ENCODE measurements around the gene MARCHF10.
"Not testable (repeated sequence)": the region's sequence is repeated elsewhere in the genome, so short reads cannot be mapped to it uniquely, and the experiment has no call there.

The MARCHF10 gene

DNA sequence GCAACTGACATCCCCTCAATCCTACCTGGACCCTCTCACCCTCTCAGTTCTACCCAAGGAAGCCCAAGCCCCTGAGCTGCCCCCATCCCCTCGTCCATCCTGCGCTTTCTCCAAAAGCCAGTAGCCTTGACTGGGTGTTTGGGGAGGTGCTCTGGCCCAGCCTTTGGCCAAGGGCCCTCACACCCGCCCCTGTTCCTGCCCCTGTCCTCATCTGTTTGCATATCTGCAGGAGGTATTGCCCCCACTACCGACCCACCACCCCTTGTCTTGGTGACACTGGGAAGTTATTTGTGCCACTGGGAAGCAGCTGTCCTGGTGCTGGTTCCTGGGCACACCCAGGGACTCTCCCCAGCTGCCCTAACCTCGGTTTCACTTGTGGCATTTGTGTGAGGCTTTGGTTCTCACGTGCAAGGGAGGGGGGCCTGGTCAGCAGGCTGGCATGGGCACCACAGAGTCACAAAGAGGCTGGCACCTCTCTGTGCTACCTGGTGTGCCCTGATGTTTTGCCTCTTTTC lies 105.3 kb downstream of the MARCHF10 start:
- DNase-seq = no peak

DNA sequence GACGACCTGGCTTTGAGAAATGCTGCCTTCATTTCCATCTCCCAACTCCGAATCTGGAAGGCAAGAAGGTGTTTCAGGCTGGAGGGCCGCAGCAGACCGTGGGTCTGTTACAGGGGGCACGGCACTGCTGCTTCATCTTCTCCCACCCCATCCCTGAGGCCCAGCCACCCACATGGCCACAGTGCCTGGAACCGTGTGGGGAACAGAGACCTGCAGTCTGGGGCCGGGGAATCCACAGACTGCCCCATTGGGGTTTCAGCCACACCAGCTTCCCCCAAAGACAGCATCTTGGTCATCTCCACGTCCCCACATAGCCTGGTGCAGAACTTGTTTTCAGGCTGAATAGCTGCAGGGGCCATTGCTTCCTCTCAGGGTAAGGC lies 106.4 kb downstream of the MARCHF10 start:
- no peak for DNase-seq

GRCh38 chr17:62700964-62701705 lies 107.0 kb downstream of the MARCHF10 start:
- DNase-seq = no peak

GRCh38 chr17:62698459-62698858 lies 109.7 kb downstream of the MARCHF10 start:
- DNase-seq = not testable (repeated sequence)

DNA sequence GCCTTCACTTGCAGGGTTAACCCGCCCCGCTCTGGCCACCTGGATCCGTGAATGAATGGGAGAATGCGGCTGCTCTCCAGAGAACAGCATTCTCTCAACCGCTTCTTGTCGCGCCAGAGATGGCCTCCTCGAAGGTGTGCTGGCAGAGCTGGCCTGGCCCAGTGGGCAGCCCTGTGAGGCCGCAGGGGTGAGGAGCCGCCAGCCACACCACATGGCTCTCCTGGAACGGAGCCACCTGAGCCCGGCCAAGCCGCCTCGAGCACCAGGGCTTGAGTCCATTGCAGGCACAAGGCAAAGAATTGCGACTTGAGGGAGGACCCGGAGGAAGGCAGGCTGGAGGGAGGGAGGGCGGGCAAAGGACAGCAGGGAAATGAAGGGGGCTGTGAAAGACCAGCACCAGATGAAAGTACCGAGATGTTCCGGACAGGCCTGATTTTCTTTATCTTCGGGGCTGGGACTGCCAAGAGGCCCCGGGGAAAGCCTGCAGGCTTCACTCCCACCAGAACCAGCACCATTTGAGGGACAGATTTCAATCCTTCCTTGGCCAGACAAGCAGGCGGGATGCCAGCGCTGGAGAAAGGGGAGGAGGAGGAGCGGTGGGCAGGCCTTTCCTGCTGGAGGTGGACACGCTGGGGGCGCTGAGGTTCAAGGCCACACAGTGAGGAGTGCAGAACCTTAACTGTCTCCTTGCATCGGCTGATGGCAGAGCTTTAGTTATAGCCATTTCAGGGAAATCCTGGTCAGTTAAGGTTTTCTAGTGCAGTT lies 111.2 kb downstream of the MARCHF10 start:
- DNase-seq = peak in 18 of 56 donors; percentile 6 to 69 (median 30)

DNA sequence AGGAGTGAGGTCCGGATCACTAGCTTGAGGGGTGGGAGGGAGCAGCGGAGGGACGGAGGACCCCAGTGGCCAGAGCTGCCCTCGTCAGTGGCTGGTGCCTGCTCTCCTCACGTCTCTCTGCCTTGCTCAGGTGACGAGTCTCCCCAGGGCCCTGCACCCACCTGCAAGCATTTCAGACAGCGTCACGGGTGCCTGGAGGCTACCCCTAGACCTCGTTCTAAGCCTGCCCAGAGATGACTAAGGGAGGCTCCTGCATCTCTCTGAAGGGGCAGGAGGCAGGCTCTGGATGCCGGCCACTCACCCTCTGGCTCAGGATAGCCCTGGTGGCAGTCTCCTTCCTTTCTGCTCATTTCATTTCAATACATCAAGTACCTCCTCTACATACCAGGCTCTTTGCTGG lies 111.9 kb downstream of the MARCHF10 start:
- no peak for DNase-seq

DNA sequence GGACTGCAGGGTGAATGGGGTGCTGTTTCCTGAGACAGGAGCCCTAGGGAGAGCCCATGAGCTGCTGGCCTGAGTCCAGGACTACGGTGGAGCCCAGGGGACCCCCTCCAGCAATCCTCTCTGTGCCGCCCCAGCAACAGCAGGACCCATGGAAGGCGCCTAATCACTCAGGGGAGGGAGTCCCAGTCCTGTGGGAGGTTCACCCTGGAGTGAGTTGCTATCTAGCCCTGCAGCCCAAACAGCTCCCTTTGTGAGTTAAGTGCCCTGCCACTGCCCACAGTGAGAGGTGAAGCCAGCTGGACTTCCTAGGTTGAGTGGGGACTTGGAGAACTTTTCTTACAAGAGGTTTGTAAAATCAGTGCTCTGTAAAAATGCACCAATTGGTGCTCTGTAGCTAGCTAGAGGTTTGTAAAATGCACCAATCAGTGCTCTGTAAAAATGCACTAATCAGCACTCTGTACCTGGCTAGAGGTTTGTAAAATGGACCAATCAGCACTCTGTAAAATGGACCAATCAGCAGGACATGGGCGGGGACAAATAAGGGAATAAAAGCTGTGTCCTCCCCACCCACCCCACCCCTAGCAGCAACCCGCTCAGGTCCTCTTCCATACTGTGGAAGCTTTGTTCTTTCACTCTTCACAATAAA lies 112.9 kb downstream of the MARCHF10 start:
- DNase-seq = not testable (repeated sequence)

DNA sequence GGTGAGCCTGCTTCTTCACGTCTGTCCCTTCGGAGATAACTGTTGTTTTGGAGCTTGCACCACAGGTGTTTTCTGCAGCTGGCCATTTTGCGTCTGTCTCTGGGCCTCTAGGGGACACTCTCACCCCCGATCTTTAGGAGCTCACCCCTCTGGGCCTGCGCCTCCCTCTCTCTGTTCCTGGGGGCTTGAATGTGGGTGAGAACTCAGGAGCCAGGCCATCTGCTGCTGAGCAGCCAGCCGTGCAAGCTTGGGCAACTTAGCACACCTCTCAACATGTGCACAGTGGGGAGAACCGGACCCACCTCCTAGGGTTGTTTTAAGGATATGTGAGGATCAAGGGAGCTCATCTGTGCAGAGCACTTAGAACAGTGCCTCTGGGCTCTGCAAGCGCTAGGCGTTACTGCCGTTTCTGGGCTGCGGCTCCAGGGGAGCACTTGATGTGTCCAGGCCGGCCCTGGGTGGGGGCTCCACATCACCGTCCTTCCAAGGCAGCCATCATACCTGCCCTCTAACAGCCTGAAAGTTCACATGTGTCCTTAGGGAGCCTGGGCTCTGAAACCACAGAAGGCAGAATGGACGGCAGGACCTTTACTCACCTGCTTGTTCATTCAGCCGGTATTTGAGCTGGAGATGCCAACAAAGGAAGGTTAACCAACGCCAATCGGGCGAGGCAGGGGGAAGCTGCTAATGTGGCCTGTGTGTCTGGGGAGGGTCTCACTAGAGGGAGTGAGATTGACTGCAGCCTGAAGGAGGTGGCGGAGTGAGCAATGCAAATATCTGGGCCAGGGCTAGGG lies 114.3 kb downstream of the MARCHF10 start:
- DNase-seq = no peak

- no peak for DNase-seq
Measured at GRCh38 chr17:62692721-62693431, 115.2 kb downstream of the MARCHF10 start.

DNA sequence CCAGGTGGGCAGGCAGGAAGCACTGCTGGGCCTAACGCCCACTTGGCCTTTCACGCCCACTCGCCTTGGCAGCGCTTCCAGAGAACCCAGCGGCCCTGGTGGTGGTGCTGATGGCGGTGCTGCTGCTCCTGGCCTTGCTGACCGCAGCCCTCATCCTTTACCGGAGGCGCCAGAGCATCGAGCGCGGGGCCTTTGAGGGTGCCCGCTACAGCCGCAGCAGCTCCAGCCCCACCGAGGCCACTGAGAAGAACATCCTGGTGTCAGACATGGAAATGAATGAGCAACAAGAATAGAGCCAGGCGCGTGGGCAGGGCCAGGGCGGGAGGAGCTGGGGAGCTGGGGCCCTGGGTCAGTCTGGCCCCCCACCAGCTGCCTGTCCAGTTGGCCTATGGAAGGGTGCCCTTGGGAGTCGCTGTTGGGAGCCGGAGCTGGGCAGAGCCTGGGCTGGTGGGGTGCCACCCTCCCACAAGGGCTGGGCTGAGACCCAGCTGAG lies 115.9 kb downstream of the MARCHF10 start:
- DNase-seq = no peak

GRCh38 chr17:62691589-62691915 lies 116.6 kb downstream of the MARCHF10 start:
- not testable (repeated sequence) for DNase-seq

- no peak for DNase-seq
Measured at GRCh38 chr17:62690168-62690897, 117.8 kb downstream of the MARCHF10 start.

GRCh38 chr17:62689441-62690167 lies 118.5 kb downstream of the MARCHF10 start:
- no peak for DNase-seq

DNA sequence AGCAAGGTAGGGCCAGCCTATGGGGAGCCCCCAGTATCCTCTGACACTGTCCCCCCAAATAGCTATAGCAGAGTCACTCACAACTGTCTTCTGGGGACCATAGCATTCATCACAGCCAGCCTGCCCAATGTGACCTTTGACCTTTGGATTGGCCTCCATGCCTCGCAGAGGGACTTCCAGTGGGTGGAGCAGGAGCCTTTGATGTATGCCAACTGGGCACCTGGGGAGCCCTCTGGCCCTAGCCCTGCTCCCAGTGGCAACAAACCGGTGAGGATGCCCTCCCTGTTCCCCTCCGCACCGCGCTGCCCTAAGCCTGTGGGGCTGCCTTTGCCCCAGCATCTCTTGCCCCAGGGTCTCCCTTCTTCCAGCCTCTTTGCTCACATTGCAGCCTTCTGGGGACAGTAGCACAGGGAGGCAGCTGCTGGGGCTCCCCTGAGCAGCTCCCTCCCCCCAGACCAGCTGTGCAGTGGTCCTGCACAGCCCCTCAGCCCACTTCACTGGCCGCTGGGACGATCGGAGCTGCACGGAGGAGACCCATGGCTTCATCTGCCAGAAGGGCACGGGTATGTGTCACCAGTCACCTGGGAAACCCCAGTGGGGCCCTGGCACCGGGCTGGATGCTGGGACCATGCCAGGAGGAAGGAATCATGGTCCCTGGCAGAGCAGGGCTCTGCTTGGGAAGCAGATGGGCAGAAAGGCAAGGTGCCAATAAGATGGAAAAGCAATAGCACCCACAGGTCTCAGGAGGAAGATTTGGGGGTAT lies 119.5 kb downstream of the MARCHF10 start:
- no peak for DNase-seq

GRCh38 chr17:62687997-62688396 lies 120.1 kb downstream of the MARCHF10 start:
- DNase-seq = no peak

DNA sequence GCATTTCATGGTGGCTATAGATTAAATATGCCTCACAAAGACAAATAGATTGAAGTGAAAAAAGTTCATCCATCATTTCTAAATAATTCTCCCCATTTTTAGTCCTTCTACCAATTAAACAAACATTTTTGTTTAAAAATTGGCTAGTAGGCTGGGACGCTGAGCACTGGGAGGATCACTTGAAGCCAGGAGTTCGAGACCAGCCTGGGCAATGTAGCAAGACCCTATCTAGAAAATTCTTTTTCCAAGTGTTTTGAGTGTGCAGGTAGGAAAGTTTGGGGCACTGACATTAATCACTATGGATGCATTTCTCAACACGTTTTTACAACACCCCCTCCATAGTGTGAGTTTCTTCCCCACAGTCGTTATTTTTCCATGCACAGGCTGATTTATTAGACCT lies 123.9 kb downstream of the MARCHF10 start:
- no peak for DNase-seq

DNA sequence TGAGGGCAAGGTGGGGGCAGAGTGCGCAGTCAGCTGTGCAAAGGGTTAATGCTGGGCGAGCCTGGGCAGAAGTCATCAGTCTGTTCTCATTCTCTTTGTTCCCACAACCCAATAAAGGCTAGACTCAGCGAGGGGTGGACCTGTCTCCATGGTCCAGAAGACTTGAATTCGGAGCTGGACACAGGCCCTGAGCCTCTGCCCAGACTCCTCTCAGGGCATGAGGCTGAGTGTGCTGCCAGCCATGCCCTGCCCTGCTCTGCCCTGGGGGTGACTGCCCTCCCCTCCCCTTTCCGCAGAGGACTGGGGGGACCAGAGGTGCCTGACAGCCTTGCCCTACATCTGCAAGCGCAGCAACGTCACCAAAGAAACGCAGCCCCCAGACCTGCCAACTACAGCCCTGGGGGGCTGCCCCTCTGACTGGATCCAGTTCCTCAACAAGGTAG lies 126.2 kb downstream of the MARCHF10 start:
- DNase-seq = peak in 21 of 56 donors; percentile 10 to 71 (median 38)

All from amygdala (tissue), 56 donors.